HepG2 (cell line): ENCODE results near the gene GGA1. TPM values are rescaled to one million over a fixed set of nuclear protein-coding genes. Genes with fewer than 3 reads are reported as not detected.

Source experiments
- ARID2 ChIP-seq: sonication (generic); formaldehyde crosslinking; IDR thresholded peaks from 2 replicates; pipeline ENCODE4 v1.8.1; 2022; ENCODE audit warnings: mild to moderate bottlenecking, missing genetic modification reagents, borderline replicate concordance
- ARNT ChIP-seq: fragments of 450-650 bp; IDR thresholded peaks from 2 replicates; pipeline ENCODE4 v1.6.1; 2017
- BCL6 ChIP-seq: IDR thresholded peaks from 2 replicates; pipeline ENCODE4 v1.6.1; 2016; ENCODE audit warnings: missing genetic modification reagents, missing compliant biosample characterization
- CREB1 ChIP-seq, 2 experiments: fragments of 450-650 bp in 1 of 2; IDR thresholded peaks; 2 replicates each; pipeline ENCODE4 v1.6.1; 2016 to 2017; ENCODE audit warnings: control low read depth in 1 of 2, mild to moderate bottlenecking in 1 of 2, missing compliant biosample characterization in 1 of 2, missing genetic modification characterization in 1 of 2
- GFI1 ChIP-seq: sonication (generic); formaldehyde crosslinking; IDR thresholded peaks from 2 replicates; pipeline ENCODE4 v1.5.0; 2020; ENCODE audit warnings: missing genetic modification reagents, mild to moderate bottlenecking, borderline replicate concordance
- MXI1 ChIP-seq: IDR thresholded peaks from 3 replicates; pipeline ENCODE4 v1.6.1; 2012; ENCODE audit warnings: low read depth, low read length, inconsistent platforms, borderline replicate concordance
- NKX3-1 ChIP-seq: sonication (generic); formaldehyde crosslinking; IDR thresholded peaks from 2 replicates; pipeline ENCODE4 v1.5.0; 2020; ENCODE audit warnings: missing genetic modification reagents
- NR2F6 ChIP-seq, 2 experiments: IDR thresholded peaks; 2 replicates each; pipeline ENCODE4 v1.6.1; 2016; ENCODE audit warnings: antibody characterized with exemption in 1 of 2, mild to moderate bottlenecking in 1 of 2
- RXRA ChIP-seq: sonication (generic); formaldehyde crosslinking; IDR thresholded peaks from 2 replicates; pipeline ENCODE4 v1.5.1; 2020; ENCODE audit warnings: missing genetic modification reagents
- SMARCC2 ChIP-seq: fragments of 450-650 bp; IDR thresholded peaks from 2 replicates; pipeline ENCODE4 v1.6.1; 2017; ENCODE audit warnings: antibody characterized with exemption, mild to moderate bottlenecking
- TAF1 ChIP-seq: sonication (generic); formaldehyde crosslinking; IDR thresholded peaks from 2 replicates; pipeline ENCODE4 v1.4.0; 2020; ENCODE audit warnings: missing genetic modification reagents
- TBX2 ChIP-seq: sonication (generic); formaldehyde crosslinking; IDR thresholded peaks from 2 replicates; pipeline ENCODE4 v1.5.0; 2020; ENCODE audit warnings: missing genetic modification reagents, mild to moderate bottlenecking, borderline replicate concordance
- TEAD3 ChIP-seq: optimal IDR thresholded peaks from 2 replicates; pipeline ENCODE3; 2016; ENCODE audit warnings: borderline replicate concordance
- TSC22D2 ChIP-seq: sonication (generic); formaldehyde crosslinking; IDR thresholded peaks from 2 replicates; pipeline ENCODE4 v1.5.1; 2020; ENCODE audit warnings: missing genetic modification reagents, mild to moderate bottlenecking, borderline replicate concordance
- XBP1 ChIP-seq: sonication (generic); formaldehyde crosslinking; IDR thresholded peaks from 2 replicates; pipeline ENCODE4 v1.5.0; 2020; ENCODE audit warnings: missing genetic modification reagents
- ZKSCAN8 ChIP-seq: IDR thresholded peaks from 2 replicates; pipeline ENCODE4 v1.6.1; 2016; ENCODE audit warnings: borderline replicate concordance, missing genetic modification reagents, missing compliant biosample characterization
- ZNF10 ChIP-seq: sonication (generic); formaldehyde crosslinking; IDR thresholded peaks from 2 replicates; pipeline ENCODE4 v1.4.0; 2020; ENCODE audit warnings: mild to moderate bottlenecking, low read depth, missing genetic modification reagents, borderline replicate concordance
- ZNF180 ChIP-seq: sonication (generic); formaldehyde crosslinking; IDR thresholded peaks from 2 replicates; pipeline ENCODE4 v1.4.0; 2020; ENCODE audit warnings: low read depth, missing genetic modification reagents, borderline replicate concordance
- ZNF232 ChIP-seq: sonication (generic); formaldehyde crosslinking; IDR thresholded peaks from 2 replicates; pipeline ENCODE4 v1.4.0; 2020; ENCODE audit warnings: missing genetic modification reagents, borderline replicate concordance
- ZNF292 ChIP-seq: sonication (generic); formaldehyde crosslinking; IDR thresholded peaks from 2 replicates; pipeline ENCODE4 v1.8.1; 2022; ENCODE audit warnings: mild to moderate bottlenecking, low read depth, missing genetic modification reagents, borderline replicate concordance
- ZNF30 ChIP-seq: sonication (generic); formaldehyde crosslinking; IDR thresholded peaks from 2 replicates; pipeline ENCODE4 v1.5.0; 2020; ENCODE audit warnings: mild to moderate bottlenecking, missing genetic modification reagents
- ZNF441 ChIP-seq: sonication (generic); formaldehyde crosslinking; IDR thresholded peaks from 2 replicates; pipeline ENCODE4 v1.7.0; 2021; ENCODE audit warnings: missing genetic modification reagents, borderline replicate concordance
- ZNF556 ChIP-seq: sonication (generic); formaldehyde crosslinking; IDR thresholded peaks from 2 replicates; pipeline ENCODE4 v1.4.0; 2020; ENCODE audit warnings: mild to moderate bottlenecking, missing genetic modification reagents, borderline replicate concordance
- ZNF616 ChIP-seq: sonication (generic); formaldehyde crosslinking; IDR thresholded peaks from 2 replicates; pipeline ENCODE4 v1.5.0; 2020; ENCODE audit warnings: low read depth, mild to moderate bottlenecking, missing genetic modification reagents
- ZNF720 ChIP-seq: sonication (generic); formaldehyde crosslinking; IDR thresholded peaks from 2 replicates; pipeline ENCODE4 v1.4.0; 2020; ENCODE audit warnings: missing genetic modification reagents
- ZNF747 ChIP-seq: sonication (generic); formaldehyde crosslinking; IDR thresholded peaks from 2 replicates; pipeline ENCODE4 v1.8.1; 2023; ENCODE audit warnings: missing genetic modification reagents, mild to moderate bottlenecking, borderline replicate concordance
- ZNF749 ChIP-seq: sonication (generic); formaldehyde crosslinking; IDR thresholded peaks from 2 replicates; pipeline ENCODE4 v1.8.0; 2022; ENCODE audit warnings: mild to moderate bottlenecking, missing genetic modification reagents, moderate library complexity, borderline replicate concordance
- ZSCAN31 ChIP-seq: sonication (generic); formaldehyde crosslinking; IDR thresholded peaks from 2 replicates; pipeline ENCODE4 v1.5.0; 2020; ENCODE audit warnings: low read depth, mild to moderate bottlenecking, missing genetic modification reagents
- ZXDC ChIP-seq: sonication (generic); formaldehyde crosslinking; IDR thresholded peaks from 2 replicates; pipeline ENCODE4 v1.5.0; 2020; ENCODE audit warnings: mild to moderate bottlenecking, missing genetic modification reagents
- polyA plus RNA-seq, 8 experiments: library from polyadenylated mRNA; depleted of rRNA in 3 of 8; stranded (reverse) in 7 of 8; unstranded in 1 of 8; fragments of >200 nt; fragmentation: Illumina TruSeq in 4 of 8; extraction: Trizol in 4 of 8; gene quantifications; 2 replicates each; pipeline versions ENCODE4 v1.2.1 to v1.2.3, GENCODE V29; 2011 to 2016; ENCODE audit warnings: low read depth in 4 of 8, missing spikeins in 1 of 8, mixed read lengths in 1 of 8; ENCODE audit not compliant: insufficient read depth in 1 of 8
- total RNA-seq, 5 experiments: library from RNA; depleted of rRNA; stranded (reverse); fragments of >200 nt; fragmentation: Illumina TruSeq; extraction: Trizol; gene quantifications; 2 replicates each; pipeline ENCODE4 v1.2.3, GENCODE V29; 2016; ENCODE audit warnings: low read depth in 1 of 5

The GGA1 gene
- total and polyA plus RNA-seq, 2 of the 13 experiments (the other 11 are each of a cell fraction or from before 2014, with no cell fraction given) = 29.1 to 87.2 TPM

- TF ChIP-seq ZXDC = 0 out of 2 replicates have a peak, but pooled peaks have one; percentile 17
- TF ChIP-seq BCL6 (CRISPR knock-in tag) = peak; percentile 50
- no peak for TF ChIP-seq ZNF720 (CRISPR knock-in tag)
- TF ChIP-seq ZNF30 (CRISPR knock-in tag) = no peak
- no peak for TF ChIP-seq ZNF616
- TF ChIP-seq MXI1 = peak; percentile 74; the same call in 1 of the 3 replicates
- TF ChIP-seq RXRA (CRISPR knock-in tag) = peak; percentile 89
- 0 out of 2 replicates have a peak, but pooled peaks have one; percentile 47 for TF ChIP-seq TSC22D2
- TF ChIP-seq ARNT = no peak
- TF ChIP-seq ZNF180 (CRISPR knock-in tag) = no peak
- TF ChIP-seq ZNF232 = peak; percentile 62; the same call in 1 of the 2 replicates
- no peak; the same call in 1 of the 2 replicates for TF ChIP-seq GFI1 (CRISPR knock-in tag)
- TF ChIP-seq ARID2 (CRISPR knock-in tag) = no peak
- TF ChIP-seq ZSCAN31 (CRISPR knock-in tag) = 0 out of 2 replicates have a peak, but pooled peaks have one; percentile 20
- no peak for TF ChIP-seq ZNF292 (CRISPR knock-in tag)
- peak; percentile 87; the same call in 1 of the 2 replicates for TF ChIP-seq ZKSCAN8 (CRISPR knock-in tag)
- TF ChIP-seq TEAD3 (CRISPR knock-in tag) = peak; percentile 39
- TF ChIP-seq ZNF556 (CRISPR knock-in tag) = peak; percentile 80; the same call in 1 of the 2 replicates
- peak; percentile 76 for TF ChIP-seq TAF1 (CRISPR knock-in tag)
- no peak for TF ChIP-seq ZNF747 (CRISPR knock-in tag)
- TF ChIP-seq ZNF441 (CRISPR knock-in tag) = peak; percentile 26; the same call in 1 of the 2 replicates
- peak; percentile 62; the same call in 1 of the 2 replicates for TF ChIP-seq ZNF749 (CRISPR knock-in tag)
- peak; percentile 90 for TF ChIP-seq CREB1 (IDR thresholded peaks at IDR 0.05)
- TF ChIP-seq CREB1 (CRISPR knock-in tag; IDR thresholded peaks at IDR 0.05) = peak; percentile 90
- TF ChIP-seq SMARCC2 = no peak
- TF ChIP-seq ZNF10 = no peak
- no peak for TF ChIP-seq XBP1 (CRISPR knock-in tag)
- TF ChIP-seq NKX3-1 (CRISPR knock-in tag) = no peak; the same call in 1 of the 2 replicates
- peak; percentile 75 for TF ChIP-seq TBX2 (CRISPR knock-in tag)
- no peak; the same call in 1 of the 2 replicates for TF ChIP-seq NR2F6 (IDR thresholded peaks at IDR 0.05)
- TF ChIP-seq NR2F6 (CRISPR knock-in tag; IDR thresholded peaks at IDR 0.05) = no peak; the same call in 1 of the 2 replicates
Observed at GRCh38 chr22:37608477-37609239, at the start of gene GGA1 (continued).
